Thymus (tissue), 11 donors: Measurements from ENCODE around the gene PDGFD. TPM values are rescaled to one million over a fixed set of nuclear protein-coding genes. Genes with fewer than 3 reads are reported as not detected.
A peak's percentile ranks its signal among the peaks of the same experiment; 100 is the strongest.

Experiments used
- DNase-seq, 9 donors: peaks; one replicate each; pipeline ENCODE4 v3.0.0-alpha.2; 2013; ENCODE audit warnings: low spot score in 9 of 9, low read depth in 6 of 9, missing footprints in 1 of 9
- H3K27ac ChIP-seq, 2 donors: one replicate each; pipeline ENCODE4 v1.5.1; 2013; ENCODE audit warnings: control low read depth in 1 of 2, low read depth in 1 of 2, low read length in 1 of 2, mild to moderate bottlenecking in 1 of 2, moderate library complexity in 1 of 2
- H3K27me3 ChIP-seq, 2 donors: one replicate each; pipeline ENCODE4 v1.5.1; 2013; ENCODE audit warnings: low read length in 1 of 2; ENCODE audit not compliant: control insufficient read depth in 2 of 2, insufficient read depth in 1 of 2
- H3K36me3 ChIP-seq, 2 donors: one replicate each; pipeline ENCODE4 v1.5.1; 2013; ENCODE audit warnings: low read length in 1 of 2, mild to moderate bottlenecking in 1 of 2, moderate library complexity in 1 of 2; ENCODE audit not compliant: control insufficient read depth in 2 of 2, insufficient read depth in 2 of 2
- H3K4me1 ChIP-seq, 2 donors: one replicate each; pipeline ENCODE4 v1.5.1; 2013; ENCODE audit warnings: low read length in 2 of 2; ENCODE audit not compliant: control insufficient read depth in 2 of 2, insufficient read depth in 2 of 2
- H3K4me3 ChIP-seq, 2 donors: one replicate each; pipeline ENCODE4 v1.5.1; 2013; ENCODE audit warnings: low read length in 2 of 2, control low read depth in 1 of 2, mild to moderate bottlenecking in 1 of 2
- H3K9me3 ChIP-seq, 2 donors: one replicate each; pipeline ENCODE4 v1.5.1; 2013; ENCODE audit warnings: low read length in 1 of 2, mild to moderate bottlenecking in 1 of 2; ENCODE audit not compliant: control insufficient read depth in 2 of 2, insufficient read depth in 1 of 2
- WGBS: extraction: QIAGEN DNeasy Blood & Tissue Kit; methylation state at CpG from one replicate; pipeline ENCODE4 v1.1.7; 2013; 5-methylcytosine and 5-hydroxymethylcytosine counted together
- polyA plus RNA-seq: library from polyadenylated mRNA; stranded (reverse); fragments of 200-250 nt; gene quantifications from one replicate; pipeline ENCODE4 v1.2.3, GENCODE V29; 2013
- total RNA-seq: library from RNA; stranded (reverse); fragments of 120-200 nt; gene quantifications from one replicate; pipeline ENCODE4 v1.2.4, GENCODE V29; 2013
- donor health status: healthy.

PDGFD gene
- total and polyA plus RNA-seq, 2 donors, result 1.3 to 5.2 TPM

DNA sequence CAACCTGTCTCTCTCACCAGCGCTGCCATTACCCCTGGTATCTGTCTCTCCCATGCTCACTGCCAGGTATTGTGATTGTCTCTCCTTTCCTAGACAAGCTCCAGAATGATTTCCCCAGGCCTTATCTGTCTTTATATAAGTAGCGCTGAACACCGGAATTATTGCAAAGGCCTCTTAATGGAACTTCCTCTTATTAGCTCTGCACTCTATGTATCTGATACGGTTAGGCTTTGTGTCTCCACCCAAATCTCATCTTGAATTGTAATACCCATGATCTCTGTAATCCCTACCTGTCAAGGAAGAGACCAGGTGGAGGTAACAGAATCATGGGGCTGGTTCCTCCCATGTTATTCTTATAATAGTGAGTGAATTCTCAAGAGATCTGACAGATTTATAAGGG lies 88.2 kb downstream of the PDGFD start:
- DNase-seq, result no peak
- H3K9me3 ChIP-seq, result no peaks in the 10 kb centered on the region
- H3K27ac ChIP-seq, result no peak overlapping the region
- no peaks in the 10 kb centered on the region for H3K27me3 ChIP-seq
- no peaks in the 10 kb centered on the region for H3K4me1 ChIP-seq
- H3K36me3 ChIP-seq, result no peaks in the 10 kb centered on the region
- H3K4me3 ChIP-seq, result no peak overlapping the region
- 89% methylated on average over 4 of the region's 4 CpGs for WGBS

DNA sequence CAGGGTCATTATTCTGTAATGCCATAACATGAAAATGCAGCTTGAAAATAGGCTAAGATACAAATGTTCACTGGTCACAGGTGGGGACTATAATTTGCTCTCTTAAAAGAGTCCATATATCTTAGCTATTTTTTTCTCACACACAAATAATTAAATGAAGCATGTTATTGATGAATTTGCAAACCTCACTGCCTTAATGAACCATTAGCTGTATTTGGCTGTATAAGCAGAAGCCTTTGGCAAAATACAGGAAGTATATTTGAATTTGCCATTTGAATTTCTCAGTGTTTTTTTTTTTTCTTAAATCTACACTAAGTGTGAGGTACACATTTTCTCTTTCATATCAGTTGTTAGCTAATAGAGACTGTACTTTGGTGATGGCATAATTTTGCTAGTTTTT lies 88.9 kb downstream of the PDGFD start:
- Histone ChIP-seq H3K4me3 (no peak overlapping the region), H3K36me3 (no peaks in the 10 kb centered on the region), H3K9me3 (no peaks in the 10 kb centered on the region), H3K27ac (no peak overlapping the region), H3K4me1 (no peaks in the 10 kb centered on the region), H3K27me3 (no peaks in the 10 kb centered on the region)
- DNase-seq, result no peak

- Histone ChIP-seq H3K36me3 (no peaks in the 10 kb centered on the region), H3K27me3 (no peaks in the 10 kb centered on the region), H3K9me3 (no peaks in the 10 kb centered on the region), H3K4me1 (no peaks in the 10 kb centered on the region), H3K27ac (no peak overlapping the region), H3K4me3 (no peak overlapping the region)
- 13% methylated on average over 3 of the region's 3 CpGs for WGBS
- peak in 1 of 9 donors; percentile 7 for DNase-seq
Observed at GRCh38 chr11:104073950-104074705, 89.8 kb downstream of the PDGFD start.

GRCh38 chr11:104067534-104067933 lies 96.4 kb downstream of the PDGFD start:
- Histone ChIP-seq H3K4me1 (no peaks in the 10 kb centered on the region), H3K36me3 (no peaks in the 10 kb centered on the region), H3K4me3 (no peak overlapping the region), H3K9me3 (no peaks in the 10 kb centered on the region), H3K27ac (no peak overlapping the region), H3K27me3 (no peaks in the 10 kb centered on the region)
- WGBS, result 94% methylated on average over 1 of the region's 1 CpG
- no peak for DNase-seq

GRCh38 chr11:104064034-104064630 lies 99.8 kb downstream of the PDGFD start:
- DNase-seq, result no peak
- Histone ChIP-seq H3K4me1 (no peaks in the 10 kb centered on the region), H3K27me3 (no peaks in the 10 kb centered on the region), H3K36me3 (no peaks in the 10 kb centered on the region), H3K4me3 (no peak overlapping the region), H3K9me3 (no peaks in the 10 kb centered on the region), H3K27ac (no peak overlapping the region)
- WGBS, result 93% methylated on average over 5 of the region's 5 CpGs

GRCh38 chr11:104061853-104062521 lies 102.0 kb downstream of the PDGFD start:
- H3K4me1 ChIP-seq, result no peaks in the 10 kb centered on the region
- no peak overlapping the region for H3K4me3 ChIP-seq
- no peak overlapping the region for H3K27ac ChIP-seq
- 92% methylated on average over 9 of the region's 9 CpGs for WGBS
- no peaks in the 10 kb centered on the region for H3K27me3 ChIP-seq
- no peaks in the 10 kb centered on the region for H3K36me3 ChIP-seq
- no peaks in the 10 kb centered on the region for H3K9me3 ChIP-seq
- no peak for DNase-seq

DNA sequence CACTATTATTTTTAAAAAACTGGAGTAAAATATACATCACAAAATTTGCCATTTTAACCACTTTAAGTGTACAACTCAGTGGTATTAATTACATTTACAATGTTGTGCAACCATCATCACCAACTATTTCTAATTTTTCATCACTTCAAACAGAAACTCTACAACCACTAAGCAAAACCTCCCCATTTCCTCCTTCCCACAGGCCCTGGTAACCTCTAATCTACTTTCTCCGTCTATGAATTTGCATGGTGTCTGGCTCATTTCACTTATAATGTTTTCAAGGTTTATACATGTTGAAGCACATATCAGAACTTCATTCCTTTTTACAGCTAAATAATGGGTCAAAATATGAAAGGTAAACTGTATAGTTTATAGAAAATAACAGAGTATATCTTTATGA lies 103.1 kb downstream of the PDGFD start:
- Histone ChIP-seq H3K27ac (no peak overlapping the region), H3K36me3 (no peaks in the 10 kb centered on the region), H3K27me3 (no peaks in the 10 kb centered on the region), H3K9me3 (no peaks in the 10 kb centered on the region), H3K4me1 (no peaks in the 10 kb centered on the region), H3K4me3 (no peak overlapping the region)
- WGBS, result 62% methylated on average over 1 of the region's 1 CpG
- DNase-seq, result no peak

- Histone ChIP-seq H3K4me3 (no peak overlapping the region), H3K27ac (no peak overlapping the region), H3K27me3 (no peaks in the 10 kb centered on the region), H3K36me3 (no peaks in the 10 kb centered on the region), H3K9me3 (no peaks in the 10 kb centered on the region), H3K4me1 (no peaks in the 10 kb centered on the region)
- 94% methylated on average over 3 of the region's 3 CpGs for WGBS
- DNase-seq, result no peak
Observed at GRCh38 chr11:104060004-104060794, 103.7 kb downstream of the PDGFD start.

- Histone ChIP-seq H3K36me3 (no peaks in the 10 kb centered on the region), H3K4me1 (no peaks in the 10 kb centered on the region), H3K27me3 (no peaks in the 10 kb centered on the region), H3K27ac (no peak overlapping the region), H3K9me3 (no peaks in the 10 kb centered on the region), H3K4me3 (no peak overlapping the region)
- 96% methylated on average over 4 of the region's 4 CpGs for WGBS
- no peak for DNase-seq
Observed at GRCh38 chr11:104058680-104059079, 105.3 kb downstream of the PDGFD start.
